Measurements from ENCODE around the gene LPP. TPM values are rescaled to one million over a fixed set of nuclear protein-coding genes. Genes with fewer than 3 reads are reported as not detected.

Gene LPP
- polyA plus RNA-seq, 1 donor (not counting 4 experiments of a cell fraction or from before 2014, with no cell fraction given) = 16.0 TPM

DNA sequence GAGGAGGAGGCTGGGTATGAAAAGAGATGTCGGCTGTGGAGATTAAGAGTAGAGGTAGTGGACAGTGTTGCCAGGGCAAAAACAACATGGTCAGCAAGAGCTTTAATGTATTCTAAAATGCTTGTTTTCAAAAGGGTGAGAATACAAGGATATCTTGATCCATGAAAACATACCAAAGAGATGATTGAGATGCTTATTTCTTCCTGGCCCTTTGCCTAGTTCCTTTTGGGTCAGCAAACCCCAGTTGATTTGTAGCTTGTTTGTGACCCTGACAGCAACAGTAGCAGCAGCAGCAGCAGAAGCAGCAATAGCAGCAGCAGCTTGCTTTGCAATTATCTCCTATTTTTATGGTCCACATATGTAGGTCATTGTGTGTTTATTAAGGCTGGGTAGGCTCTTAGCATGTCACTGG lies 337.3 kb downstream of the LPP start:
- Histone ChIP-seq H4K20me1 (ENCODE audit: control insufficient read depth, extremely low read depth, insufficient read depth, low read length) (no peaks in the 10 kb centered on the region), H3K27me3 (ENCODE audit: control insufficient read depth, extremely low read depth, insufficient read depth, low read length) (no peaks in the 10 kb centered on the region), H3K9me1 (ENCODE audit: control insufficient read depth, extremely low read depth, insufficient read depth, low read length) (no peaks in the 10 kb centered on the region), H3K4me3 (ENCODE audit: control insufficient read depth in 2 of 3, extremely low read depth in 1 of 3, insufficient read depth in 2 of 3, low read depth in 1 of 3, low read length in 3 of 3) (no peak overlapping the region), H2AFZ (ENCODE audit: control insufficient read depth, low read length) (no peak overlapping the region), H3K4me1 (ENCODE audit: control insufficient read depth, extremely low read depth, insufficient read depth, low read length) (peaks cover 2% of the 10 kb centered on the region), H3K4me2 (ENCODE audit: control insufficient read depth, extremely low read depth, insufficient read depth, low read depth, low read length) (no peak overlapping the region), H3K9ac (ENCODE audit: control insufficient read depth, extremely low read depth, insufficient read depth, low read length) (no peak overlapping the region), H3K27ac (ENCODE audit: control insufficient read depth, insufficient read depth, low read length) (no peak overlapping the region), H3K36me3 (ENCODE audit: control insufficient read depth in 2 of 2, extremely low read depth in 1 of 2, insufficient read depth in 2 of 2, low read length in 2 of 2) (no peaks in the 10 kb centered on the region), H3K9me3 (ENCODE audit: control insufficient read depth, low read depth, low read length) (no peaks in the 10 kb centered on the region), H3K79me2 (ENCODE audit: control insufficient read depth, insufficient read depth, low read length) (no peaks in the 10 kb centered on the region)
- DNase-seq (ENCODE audit: low read depth, low spot score) = no peak
- dilution Hi-C loops (cut with MboI; ENCODE audit: extremely low pct_ligation_motif_present, low sequenced_read_pairs) = no loop called here
- TF ChIP-seq, protein P1, sequence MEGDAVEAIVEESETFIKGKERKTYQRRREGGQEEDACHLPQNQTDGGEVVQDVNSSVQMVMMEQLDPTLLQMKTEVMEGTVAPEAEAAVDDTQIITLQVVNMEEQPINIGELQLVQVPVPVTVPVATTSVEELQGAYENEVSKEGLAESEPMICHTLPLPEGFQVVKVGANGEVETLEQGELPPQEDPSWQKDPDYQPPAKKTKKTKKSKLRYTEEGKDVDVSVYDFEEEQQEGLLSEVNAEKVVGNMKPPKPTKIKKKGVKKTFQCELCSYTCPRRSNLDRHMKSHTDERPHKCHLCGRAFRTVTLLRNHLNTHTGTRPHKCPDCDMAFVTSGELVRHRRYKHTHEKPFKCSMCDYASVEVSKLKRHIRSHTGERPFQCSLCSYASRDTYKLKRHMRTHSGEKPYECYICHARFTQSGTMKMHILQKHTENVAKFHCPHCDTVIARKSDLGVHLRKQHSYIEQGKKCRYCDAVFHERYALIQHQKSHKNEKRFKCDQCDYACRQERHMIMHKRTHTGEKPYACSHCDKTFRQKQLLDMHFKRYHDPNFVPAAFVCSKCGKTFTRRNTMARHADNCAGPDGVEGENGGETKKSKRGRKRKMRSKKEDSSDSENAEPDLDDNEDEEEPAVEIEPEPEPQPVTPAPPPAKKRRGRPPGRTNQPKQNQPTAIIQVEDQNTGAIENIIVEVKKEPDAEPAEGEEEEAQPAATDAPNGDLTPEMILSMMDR (optimal IDR thresholded peaks at IDR 0.05 in 1 of 3, IDR thresholded peaks at IDR 0.05 in 1 of 3, conservative IDR thresholded peaks at IDR 0.05 in 1 of 3; ENCODE audit: extremely low read depth in 1 of 3, insufficient read depth in 2 of 3, low read length in 3 of 3) = no peak
- no peak for TF ChIP-seq EZH2 (IDR thresholded peaks at IDR 0.05; ENCODE audit: low read length)
- FAIRE-seq = no peak

DNA sequence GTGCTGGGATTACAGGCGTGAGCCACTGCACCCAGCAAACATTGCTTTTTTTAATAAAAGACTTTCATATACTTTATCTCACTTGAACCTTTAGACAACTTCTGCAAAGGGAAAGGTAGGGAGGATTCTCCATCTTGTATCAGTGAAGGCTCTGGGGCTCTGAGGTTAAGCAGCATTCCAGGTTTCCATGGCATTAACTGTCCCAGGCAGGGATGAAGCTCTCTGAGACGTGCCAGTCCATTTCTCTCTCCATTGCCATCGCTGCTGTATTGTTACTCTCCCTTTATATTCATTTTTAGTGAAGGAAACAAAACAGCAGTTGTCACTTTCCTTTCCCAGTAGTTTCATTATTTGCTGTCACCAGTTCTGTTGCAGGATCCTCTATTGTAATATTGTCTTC lies 342.4 kb downstream of the LPP start:
- dilution Hi-C loops (cut with MboI; ENCODE audit: extremely low pct_ligation_motif_present, low sequenced_read_pairs) = no loop called here
- Histone ChIP-seq H3K36me3 (ENCODE audit: control insufficient read depth in 2 of 2, extremely low read depth in 1 of 2, insufficient read depth in 2 of 2, low read length in 2 of 2) (no peaks in the 10 kb centered on the region), H3K4me3 (ENCODE audit: control insufficient read depth in 2 of 3, extremely low read depth in 1 of 3, insufficient read depth in 2 of 3, low read depth in 1 of 3, low read length in 3 of 3) (no peak overlapping the region), H2AFZ (ENCODE audit: control insufficient read depth, low read length) (no peak overlapping the region), H3K4me2 (ENCODE audit: control insufficient read depth, extremely low read depth, insufficient read depth, low read depth, low read length) (no peak overlapping the region), H3K27ac (ENCODE audit: control insufficient read depth, insufficient read depth, low read length) (no peak overlapping the region), H3K9me1 (ENCODE audit: control insufficient read depth, extremely low read depth, insufficient read depth, low read length) (no peaks in the 10 kb centered on the region), H3K27me3 (ENCODE audit: control insufficient read depth, extremely low read depth, insufficient read depth, low read length) (no peaks in the 10 kb centered on the region), H3K9me3 (ENCODE audit: control insufficient read depth, low read depth, low read length) (no peaks in the 10 kb centered on the region), H4K20me1 (ENCODE audit: control insufficient read depth, extremely low read depth, insufficient read depth, low read length) (no peaks in the 10 kb centered on the region), H3K9ac (ENCODE audit: control insufficient read depth, extremely low read depth, insufficient read depth, low read length) (no peak overlapping the region), H3K79me2 (ENCODE audit: control insufficient read depth, insufficient read depth, low read length) (no peaks in the 10 kb centered on the region), H3K4me1 (ENCODE audit: control insufficient read depth, extremely low read depth, insufficient read depth, low read length) (no peaks in the 10 kb centered on the region)
- no peak for FAIRE-seq
- TF ChIP-seq EZH2 (IDR thresholded peaks at IDR 0.05; ENCODE audit: low read length) = no peak
- TF ChIP-seq, protein P1 (optimal IDR thresholded peaks at IDR 0.05 in 1 of 3, IDR thresholded peaks at IDR 0.05 in 1 of 3, conservative IDR thresholded peaks at IDR 0.05 in 1 of 3; ENCODE audit: extremely low read depth in 1 of 3, insufficient read depth in 2 of 3, low read length in 3 of 3) = no peak
- no peak for DNase-seq (ENCODE audit: low read depth, low spot score)

All from keratinocyte (primary cell).